IPS-18a (cell line): ENCODE results near the gene PCTP.
A peak's percentile ranks its signal among the peaks of the same experiment; 100 is the strongest.

Experiments
- H3K27ac ChIP-seq: one replicate; pipeline ENCODE4 v1.5.1; 2013; ENCODE audit warnings: low read length
- H3K27me3 ChIP-seq: one replicate; pipeline ENCODE4 v1.6.1; 2013; ENCODE audit warnings: mild to moderate bottlenecking, low read length; ENCODE audit not compliant: control insufficient read depth, insufficient read depth
- H3K36me3 ChIP-seq: one replicate; pipeline ENCODE4 v1.6.1; 2013; ENCODE audit warnings: low read depth, low read length; ENCODE audit not compliant: control insufficient read depth
- H3K4me1 ChIP-seq: one replicate; pipeline ENCODE4 v1.6.1; 2013; ENCODE audit warnings: low read depth, low read length; ENCODE audit not compliant: control insufficient read depth
- H3K4me3 ChIP-seq: one replicate; pipeline ENCODE4 v1.5.1; 2013; ENCODE audit warnings: low read length
- H3K9ac ChIP-seq: one replicate; pipeline ENCODE4 v1.6.1; 2013; ENCODE audit warnings: mild to moderate bottlenecking, low read length, moderate library complexity
- H3K9me3 ChIP-seq: one replicate; pipeline ENCODE4 v1.6.1; 2013; ENCODE audit warnings: low read depth, low read length; ENCODE audit not compliant: control insufficient read depth

Gene PCTP

DNA sequence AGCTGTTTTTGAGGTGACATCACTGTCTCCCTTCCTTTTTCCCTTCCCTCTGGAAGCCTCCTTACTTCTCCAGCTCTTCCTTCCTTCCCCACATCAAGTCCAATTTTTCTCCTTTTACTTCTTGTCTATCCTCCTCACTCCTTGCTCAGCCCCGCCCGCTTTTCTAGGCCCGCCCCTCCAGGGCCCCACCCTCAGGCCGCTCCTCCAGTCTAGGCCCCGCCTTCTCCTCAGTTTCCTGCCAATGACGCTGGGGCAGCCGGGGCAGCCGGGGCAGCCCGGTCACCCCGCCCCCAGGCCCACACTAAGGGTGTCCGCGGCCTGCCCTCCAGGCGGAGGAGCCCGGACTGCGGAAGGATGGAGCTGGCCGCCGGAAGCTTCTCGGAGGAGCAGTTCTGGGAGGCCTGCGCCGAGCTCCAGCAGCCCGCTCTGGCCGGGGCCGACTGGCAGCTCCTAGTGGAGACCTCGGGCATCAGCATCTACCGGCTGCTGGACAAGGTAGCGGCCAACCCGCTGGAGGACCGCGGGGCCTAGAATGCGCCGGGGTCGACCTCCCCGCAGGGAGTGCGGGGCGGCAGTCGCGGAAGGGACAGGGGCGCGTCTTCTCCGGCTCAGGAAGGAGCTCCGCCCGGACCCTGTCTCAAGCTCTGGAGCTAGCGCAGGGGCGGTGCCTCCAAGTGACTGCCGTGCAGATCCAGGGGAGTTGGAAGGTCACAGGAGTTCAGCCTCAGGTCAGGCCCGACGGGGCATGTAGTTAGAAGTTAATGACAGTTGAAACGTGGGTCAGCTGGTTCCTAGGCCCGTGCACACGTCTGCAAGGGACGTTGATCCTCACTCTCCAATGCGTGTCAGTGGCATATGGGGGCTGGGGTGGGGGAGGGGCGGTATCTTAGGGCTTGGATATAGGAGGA is at the start of gene PCTP:
Gene PCTP, plus strand, starts transcription at position 302 of the 908 bp plus-strand sequence. Its CDS starts 53 bp downstream, at position 355.
- Histone ChIP-seq H3K4me1 (peaks cover 9% of the 10 kb centered on the region), H3K27me3 (no peaks in the 10 kb centered on the region), H3K4me3 (peak within 1 kb of the TSS; percentile 75), H3K36me3 (no peaks in the 10 kb centered on the region), H3K9me3 (no peaks in the 10 kb centered on the region), H3K27ac (no peak within 1 kb of the TSS), H3K9ac (peak within 1 kb of the TSS; percentile 43)

GRCh38 chr17:55702150-55702549 is 48.7 kb upstream of the PCTP start:
- Histone ChIP-seq H3K27me3 (no peaks in the 10 kb centered on the region), H3K36me3 (no peaks in the 10 kb centered on the region), H3K9ac (no peak overlapping the region), H3K4me3 (no peak overlapping the region), H3K9me3 (no peaks in the 10 kb centered on the region), H3K4me1 (no peaks in the 10 kb centered on the region), H3K27ac (no peak overlapping the region)

DNA sequence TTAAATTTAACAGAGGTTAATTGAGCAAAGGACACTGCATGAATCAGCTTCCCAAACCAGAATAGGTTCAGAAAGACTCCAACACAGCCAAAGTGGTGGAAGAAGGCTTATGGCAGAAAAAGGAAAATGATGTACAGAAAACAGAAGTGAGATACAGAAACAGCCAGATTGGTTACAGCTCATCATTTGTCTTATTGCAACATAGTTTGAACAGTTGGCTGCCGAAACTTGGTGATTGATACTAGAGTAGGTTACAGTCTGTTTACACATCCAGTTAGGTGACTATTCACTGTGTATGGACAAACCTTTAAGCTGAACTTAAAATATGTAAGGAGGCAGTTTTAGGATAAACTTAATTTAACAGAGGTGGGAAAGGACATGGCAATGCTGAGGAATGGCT is 46.5 kb upstream of the PCTP start:
- Histone ChIP-seq H3K4me3 (no peak overlapping the region), H3K27me3 (no peaks in the 10 kb centered on the region), H3K36me3 (no peaks in the 10 kb centered on the region), H3K9me3 (no peaks in the 10 kb centered on the region), H3K27ac (no peak overlapping the region), H3K4me1 (peaks cover 6% of the 10 kb centered on the region), H3K9ac (no peak overlapping the region)

- Histone ChIP-seq H3K27me3 (no peaks in the 10 kb centered on the region), H3K36me3 (no peaks in the 10 kb centered on the region), H3K9me3 (no peaks in the 10 kb centered on the region), H3K9ac (no peak overlapping the region), H3K27ac (no peak overlapping the region), H3K4me3 (no peak overlapping the region), H3K4me1 (peaks cover 6% of the 10 kb centered on the region)
These were observed 45.0 kb upstream of the PCTP start for GRCh38 chr17:55705847-55706246.

GRCh38 chr17:55706808-55707773 is 43.8 kb upstream of the PCTP start:
- no peaks in the 10 kb centered on the region for H3K27me3 ChIP-seq
- H3K36me3 ChIP-seq: no peaks in the 10 kb centered on the region
- H3K4me1 ChIP-seq: peaks cover 6% of the 10 kb centered on the region
- no peak overlapping the region for H3K27ac ChIP-seq
- no peaks in the 10 kb centered on the region for H3K9me3 ChIP-seq
- no peak overlapping the region for H3K9ac ChIP-seq
- no peak overlapping the region for H3K4me3 ChIP-seq

DNA sequence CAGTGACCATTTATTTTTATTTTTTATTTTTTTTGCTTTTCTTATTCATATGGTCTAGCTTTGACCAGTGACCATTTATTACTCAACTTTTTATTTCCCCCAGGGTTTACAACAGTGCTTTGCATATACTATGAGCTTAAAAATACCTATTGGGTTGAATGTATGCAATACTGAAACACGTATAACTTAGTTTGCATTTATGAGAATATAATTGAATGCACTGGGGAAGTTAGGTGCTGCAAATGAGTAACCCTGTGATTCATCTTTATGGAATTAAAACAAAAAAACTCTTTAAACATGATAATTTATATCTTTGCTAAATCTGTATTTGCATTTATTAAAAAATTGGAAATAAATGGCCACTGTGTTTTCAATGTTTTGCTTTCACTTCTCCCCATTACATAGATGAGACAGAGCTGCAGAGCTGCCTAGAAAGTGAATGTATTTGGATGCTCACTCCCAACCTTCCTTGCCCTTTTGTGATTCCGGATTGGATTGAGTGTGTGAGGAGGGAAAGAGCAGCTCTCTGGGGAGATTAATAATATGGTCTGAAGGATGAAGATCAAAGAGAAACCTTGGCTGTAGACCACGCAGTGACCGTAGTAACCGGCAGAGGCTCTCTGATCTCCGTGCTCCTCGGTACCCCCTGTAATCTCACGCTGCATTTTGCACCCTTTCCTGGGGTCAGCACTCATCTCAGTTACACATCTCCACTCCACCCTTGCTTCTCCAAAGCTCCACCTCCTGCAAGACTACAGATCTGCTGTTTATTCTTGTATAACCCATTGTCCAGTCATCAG is 42.5 kb upstream of the PCTP start:
- peaks cover 6% of the 10 kb centered on the region for H3K4me1 ChIP-seq
- H3K4me3 ChIP-seq: no peak overlapping the region
- H3K27ac ChIP-seq: no peak overlapping the region
- no peaks in the 10 kb centered on the region for H3K9me3 ChIP-seq
- H3K36me3 ChIP-seq: no peaks in the 10 kb centered on the region
- no peak overlapping the region for H3K9ac ChIP-seq
- no peaks in the 10 kb centered on the region for H3K27me3 ChIP-seq

GRCh38 chr17:55709440-55709839 is 41.4 kb upstream of the PCTP start:
- no peaks in the 10 kb centered on the region for H3K27me3 ChIP-seq
- no peaks in the 10 kb centered on the region for H3K9me3 ChIP-seq
- no peak overlapping the region for H3K27ac ChIP-seq
- no peaks in the 10 kb centered on the region for H3K36me3 ChIP-seq
- H3K4me3 ChIP-seq: no peak overlapping the region
- H3K9ac ChIP-seq: no peak overlapping the region
- peaks cover 6% of the 10 kb centered on the region for H3K4me1 ChIP-seq

DNA sequence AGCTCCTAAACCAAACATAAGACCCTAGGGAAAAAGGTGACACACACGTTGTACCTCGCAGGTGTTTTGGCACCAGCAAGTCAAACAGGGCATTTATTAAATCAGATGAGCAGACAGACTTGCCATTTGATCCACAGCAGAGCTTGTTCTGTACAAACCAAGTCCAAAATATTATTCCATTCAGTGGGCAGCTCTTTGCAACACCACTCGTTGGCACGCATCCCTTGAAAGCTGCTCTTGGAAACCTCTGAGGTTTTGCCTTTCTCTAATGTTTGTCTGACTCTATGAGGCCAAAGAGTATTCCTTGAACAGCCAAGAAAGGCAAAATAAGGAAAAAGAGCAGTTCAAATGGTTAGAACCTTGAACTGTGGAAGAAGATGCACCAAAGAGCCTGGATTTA is 40.9 kb upstream of the PCTP start:
- peaks cover 6% of the 10 kb centered on the region for H3K4me1 ChIP-seq
- H3K27me3 ChIP-seq: no peaks in the 10 kb centered on the region
- H3K4me3 ChIP-seq: no peak overlapping the region
- no peak overlapping the region for H3K9ac ChIP-seq
- no peaks in the 10 kb centered on the region for H3K9me3 ChIP-seq
- no peak overlapping the region for H3K27ac ChIP-seq
- H3K36me3 ChIP-seq: no peaks in the 10 kb centered on the region

GRCh38 chr17:55710410-55710809 is 40.4 kb upstream of the PCTP start:
- Histone ChIP-seq H3K36me3 (no peaks in the 10 kb centered on the region), H3K9me3 (no peaks in the 10 kb centered on the region), H3K4me1 (peaks cover 6% of the 10 kb centered on the region), H3K9ac (no peak overlapping the region), H3K4me3 (no peak overlapping the region), H3K27me3 (no peaks in the 10 kb centered on the region), H3K27ac (no peak overlapping the region)

- Histone ChIP-seq H3K4me3 (no peak overlapping the region), H3K9ac (no peak overlapping the region), H3K9me3 (no peaks in the 10 kb centered on the region), H3K27me3 (no peaks in the 10 kb centered on the region), H3K36me3 (no peaks in the 10 kb centered on the region), H3K27ac (no peak overlapping the region), H3K4me1 (peaks cover 6% of the 10 kb centered on the region)
These were observed 39.9 kb upstream of the PCTP start for GRCh38 chr17:55710829-55711496.
